Esophagus muscularis mucosa (tissue), 4 donors: ENCODE data around the gene GPR68. TPM values are rescaled to one million over a fixed set of nuclear protein-coding genes. Genes with fewer than 3 reads are reported as not detected.

ENCODE experiments used
- DNase-seq: peaks from one replicate; pipeline ENCODE4 v3.0.0-alpha.2; 2017; ENCODE audit errors: extremely low spot score
- H3K27ac ChIP-seq, 4 donors: fragments of 200-600 bp; sonication (generic); replicated peaks in 1 of 4; 1 replicate in 3 of 4; 2 replicates in 1 of 4; pipeline ENCODE4 v1.5.1; 2016 to 2019; ENCODE audit warnings: mild to moderate bottlenecking in 1 of 4
- H3K27me3 ChIP-seq, 4 donors: fragments of 200-600 bp; sonication (generic); one replicate each; pipeline versions ENCODE4 v1.5.1 to v1.6.0; 2016 to 2019
- H3K36me3 ChIP-seq, 4 donors: fragments of 200-600 bp; sonication (generic); one replicate each; pipeline ENCODE4 v1.5.1; 2016 to 2019
- H3K4me1 ChIP-seq, 4 donors: fragments of 200-600 bp; sonication (generic); one replicate each; pipeline ENCODE4 v1.5.1; 2016 to 2019
- H3K4me3 ChIP-seq, 4 donors: fragments of 200-600 bp; sonication (generic); 1 replicate in 2 of 4; 2 replicates in 2 of 4; pipeline ENCODE4 v1.5.1; 2016 to 2019; ENCODE audit warnings: mild to moderate bottlenecking in 4 of 4, moderate library complexity in 1 of 4
- H3K9me3 ChIP-seq, 4 donors: fragments of 200-600 bp; sonication (generic); 1 replicate in 3 of 4; 2 replicates in 1 of 4; pipeline ENCODE4 v1.5.1; 2016 to 2019
- CTCF ChIP-seq, 3 experiments: fragments of 200-600 bp in 2 of 3; fragments of 450-650 bp in 1 of 3; sonication (generic) in 2 of 3; IDR thresholded peaks; one replicate each; pipeline ENCODE4 v1.5.1; 2017 to 2019; ENCODE audit warnings: antibody characterized with exemption in 3 of 3, mild to moderate bottlenecking in 2 of 3, moderate library complexity in 1 of 3
- EP300 ChIP-seq: sonication (generic); formaldehyde crosslinking; IDR thresholded peaks from one replicate; pipeline ENCODE4 v1.6.1; 2017; ENCODE audit warnings: antibody characterized with exemption
- POLR2A ChIP-seq: fragments of 450-650 bp; IDR thresholded peaks from one replicate; pipeline ENCODE4 v1.6.1; 2017; ENCODE audit warnings: antibody characterized with exemption, moderate library complexity, mild to moderate bottlenecking, low read depth
- POLR2AphosphoS5 ChIP-seq, 2 donors: sonication (generic); formaldehyde crosslinking; IDR thresholded peaks; one replicate each; pipeline ENCODE4 v1.6.1; 2017; ENCODE audit warnings: antibody characterized with exemption in 2 of 2
- WGBS: methylation state at CpG from one replicate; pipeline ENCODE4 v1.1.5; 2018; 5-methylcytosine and 5-hydroxymethylcytosine counted together
- intact Hi-C: fragments of 100-400 bp; cut with DNase I; formaldehyde crosslinking; loops from one replicate; pipeline ENCODE4 v1.15.1; 2023
- total RNA-seq, 4 donors: library from RNA; depleted of rRNA; stranded (reverse); fragments of >200 nt; gene quantifications; one replicate each; pipeline versions ENCODE4 v1.1.0 to v1.2.1, GENCODE V29; 2016

Gene GPR68
- total RNA-seq, 4 donors from 2014 or later: 1.3 to 9.1 (median 5.4) TPM

- no peak for TF ChIP-seq POLR2AphosphoS5 (IDR thresholded peaks at IDR 0.05)
- no peak for TF ChIP-seq CTCF (IDR thresholded peaks at IDR 0.05)
- no peak overlapping the region for H3K27ac ChIP-seq
- H3K4me1 ChIP-seq: no peaks in the 10 kb centered on the region
- H3K4me3 ChIP-seq: no peak overlapping the region
- 96% methylated on average over 10 of the region's 10 CpGs for WGBS
- H3K9me3 ChIP-seq: no peaks in the 10 kb centered on the region
- intact Hi-C loops: no loop called here
- peaks cover 0 to 24% (median 6%) of the 10 kb centered on the region in 4 donors for H3K36me3 ChIP-seq
- H3K27me3 ChIP-seq: no peaks in the 10 kb centered on the region
- no peak for DNase-seq
Measured at GRCh38 chr14:91290986-91291385, 46.5 kb upstream of the GPR68 start.

GRCh38 chr14:91289464-91289863, 45.0 kb upstream of the GPR68 start:
- Histone ChIP-seq H3K9me3 (no peaks in the 10 kb centered on the region), H3K27me3 (no peaks in the 10 kb centered on the region), H3K27ac (no peak overlapping the region), H3K4me1 (peaks cover under 1 to 12% (median 4%) of the 10 kb centered on the region in 4 donors), H3K36me3 (peaks cover 0 to 13% (median 4%) of the 10 kb centered on the region in 4 donors), H3K4me3 (no peak overlapping the region)
- TF ChIP-seq CTCF (IDR thresholded peaks at IDR 0.05) (no peak), POLR2A (no peak), POLR2AphosphoS5 (IDR thresholded peaks at IDR 0.05) (no peak), EP300 (no peak)
- intact Hi-C loops: loop anchor here (5.0 to 10.0 kb wide), 2 partner anchors 225 to 392 kb away; partner anchors contain the start of gene RPS6KA5
- no peak for DNase-seq
- WGBS: 95% methylated on average over 4 of the region's 4 CpGs

GRCh38 chr14:91288876-91289275, 44.4 kb upstream of the GPR68 start:
- no peaks in the 10 kb centered on the region for H3K9me3 ChIP-seq
- no peak overlapping the region for H3K27ac ChIP-seq
- intact Hi-C loops: loop anchor here (5.0 to 10.0 kb wide), 2 partner anchors 224 to 392 kb away; partner anchors contain the start of gene RPS6KA5
- H3K4me1 ChIP-seq: peaks cover 5 to 18% (median 10%) of the 10 kb centered on the region in 4 donors
- H3K36me3 ChIP-seq: peaks cover 0 to 13% (median 5%) of the 10 kb centered on the region in 4 donors
- no peak overlapping the region for H3K4me3 ChIP-seq
- DNase-seq: no peak
- H3K27me3 ChIP-seq: no peaks in the 10 kb centered on the region
- TF ChIP-seq CTCF (IDR thresholded peaks at IDR 0.05) (no peak), POLR2AphosphoS5 (IDR thresholded peaks at IDR 0.05) (no peak), POLR2A (no peak), EP300 (no peak)
- WGBS: 91% methylated on average over 18 of the region's 28 CpGs

GRCh38 chr14:91286530-91286937, 42.0 kb upstream of the GPR68 start:
- no peak for DNase-seq
- Histone ChIP-seq H3K4me3 (no peak overlapping the region), H3K27me3 (no peaks in the 10 kb centered on the region), H3K36me3 (peaks cover 0 to 16% (median 6%) of the 10 kb centered on the region in 4 donors), H3K4me1 (peaks cover 5 to 23% (median 12%) of the 10 kb centered on the region in 4 donors), H3K27ac (no peak overlapping the region), H3K9me3 (no peaks in the 10 kb centered on the region)
- WGBS: 45% methylated on average over 7 of the region's 7 CpGs
- intact Hi-C loops: loop anchor here (2.0 to 10.0 kb wide), 3 partner anchors 108 to 389 kb away; partner anchors contain the start of gene RPS6KA5
- TF ChIP-seq CTCF (IDR thresholded peaks at IDR 0.05) (peak; percentile 81 to 88 (median 83)), POLR2A (no peak)
